Measurements from ENCODE around the gene ARPC4. TPM values are rescaled to one million over a fixed set of nuclear protein-coding genes. Genes with fewer than 3 reads are reported as not detected.
A peak's percentile ranks its signal among the peaks of the same experiment; 100 is the strongest.

The ARPC4 gene
- 176 and 182 TPM in 2 replicates for total RNA-seq (2013; cell fraction: nucleolus; rRNA removed)
- 329 and 354 TPM in 2 replicates for total RNA-seq (2014; rRNA removed)
- 243 and 257 TPM in 2 replicates for total RNA-seq (2014; rRNA removed; fragmentation: Illumina TruSeq; extraction: Trizol)
- total RNA-seq (2021): 274 and 277 TPM in 2 replicates
- 159 TPM for polyA plus RNA-seq (2011; ENCODE audit: low read depth)
- polyA plus RNA-seq (2011; rRNA removed): 177 and 192 TPM in 2 replicates
- 168 and 237 TPM in 2 replicates for polyA plus RNA-seq (2011; cell fraction: cytosol; rRNA removed)
- 109 and 131 TPM in 2 replicates for polyA plus RNA-seq (2011; cell fraction: nucleus; rRNA removed)
- polyA plus RNA-seq (2012): 206 and 224 TPM in 2 replicates
- polyA plus RNA-seq (2014; fragmentation: Illumina TruSeq; extraction: Trizol): 260 and 266 TPM in 2 replicates
- polyA plus RNA-seq (2014; fragmentation: Nextera tagmentation; extraction: Ambion mirVana): 10 to 100 TPM; 42.0 to 55.9 TPM
- 293 and 302 TPM in 2 replicates for polyA plus RNA-seq (2014; rRNA removed)
- polyA plus RNA-seq (2016; fragmentation: Nextera tagmentation; extraction: Ambion mirVana): 100 to 1,000 TPM; 313 to 326 TPM
- 174 and 234 TPM in 2 replicates for polyA minus RNA-seq (2011; rRNA and poly(A)+ RNA removed)
- polyA minus RNA-seq (2011; cell fraction: cytosol; rRNA and poly(A)+ RNA removed): 133 and 141 TPM in 2 replicates
- polyA minus RNA-seq (2011; cell fraction: nucleus; rRNA and poly(A)+ RNA removed): 58.4 and 99.3 TPM in 2 replicates
- Bru-seq, nascent RNA: percentile 95 among the genes with signal in this experiment
- percentile 99 among the genes with signal in this experiment for BruChase-seq, experiment 1, labeled RNA remaining after a 6-hour chase
- percentile 99 among the genes with signal in this experiment for BruChase-seq, experiment 2, labeled RNA remaining after a 2-hour chase
- long read RNA-seq, experiment 1, transcript ARPC4-201 (6 exons, 2,582 nt): major isoform, 168 of 204 reads
- long read RNA-seq, experiment 1, partial matches to known transcripts: 26 of 204 reads
- long read RNA-seq, experiment 1, other reads (novel, unspliced or antisense): 8 of 204 reads
- long read RNA-seq, experiment 2, transcript ARPC4-201 (6 exons, 2,582 nt): major isoform, 340 of 382 reads
- long read RNA-seq, experiment 2, partial matches to known transcripts: 23 of 382 reads
- long read RNA-seq, experiment 2, other reads (novel, unspliced or antisense): 13 of 382 reads

DNA sequence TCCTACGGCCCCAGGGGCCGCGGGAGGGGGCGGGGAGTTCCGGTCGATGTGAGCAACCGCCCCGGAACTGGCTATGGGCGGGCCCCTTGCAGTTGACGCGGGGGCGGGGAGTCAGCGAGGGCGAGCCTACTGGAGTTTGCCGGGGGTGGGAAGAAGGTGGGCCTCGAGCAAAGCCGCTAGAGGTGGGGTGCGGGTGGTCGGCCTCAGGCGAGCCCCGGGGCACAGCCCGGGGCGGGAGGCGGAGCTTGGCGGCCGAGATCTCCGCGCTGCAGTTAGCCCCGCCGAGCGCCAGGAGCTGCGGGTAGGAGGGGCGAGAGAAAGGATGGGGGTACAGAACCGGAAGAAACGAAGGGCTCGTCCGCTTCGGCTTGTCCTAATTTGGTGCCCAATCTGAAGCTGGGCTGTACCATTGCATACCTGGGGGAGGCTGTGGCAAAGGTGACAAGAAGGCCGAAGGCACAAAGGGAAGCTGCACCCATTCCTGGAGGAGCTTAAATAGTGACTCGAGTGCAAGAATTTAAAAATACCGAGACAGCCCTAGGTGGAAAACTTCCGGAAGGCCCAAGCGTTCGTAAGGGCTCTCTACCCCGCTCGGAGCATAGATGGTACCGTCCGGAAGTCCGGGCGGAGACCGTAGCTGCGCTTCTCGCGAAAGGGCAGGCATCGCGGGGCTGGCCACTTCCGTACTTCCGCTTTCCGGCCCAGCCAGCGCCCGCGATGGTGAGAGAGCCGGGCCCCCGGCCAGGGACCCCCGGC, at the start of gene ARPC4, which contains the start of gene TADA3:
Gene ARPC4 (plus strand): TSS at position 678 of the 756 bp plus-strand sequence. CDS start 40 bp downstream, at position 718.
Gene TADA3 (minus strand): TSS at position 69 of the 756 bp plus-strand sequence. CDS start 1,007 bp downstream, outside the sequence.
- Histone ChIP-seq H3K36me3 (ENCODE audit: control insufficient read depth in 2 of 2, insufficient read depth in 2 of 2, low read length in 1 of 2) (peaks cover 10 to 20% of the 10 kb centered on the region in 2 experiments), H3K79me2 (ENCODE audit: control insufficient read depth, insufficient read depth, low read length) (peaks cover 66% of the 10 kb centered on the region), H3K27me3 (replicated peaks in 1 of 2; ENCODE audit: control insufficient read depth in 2 of 2, insufficient read depth in 2 of 2, low read length in 1 of 2) (no peaks in the 10 kb centered on the region), H4K20me1 (ENCODE audit: control insufficient read depth, insufficient read depth) (peaks cover 6% of the 10 kb centered on the region; the same call in 1 of the 2 replicates), H3K9ac (ENCODE audit: control insufficient read depth, insufficient read depth, low read length) (peak within 1 kb of the TSS; percentile 97), H3K9me3 (replicated peaks; ENCODE audit: control insufficient read depth, insufficient read depth, low read length) (no peaks in the 10 kb centered on the region), H3K27ac (ENCODE audit: control insufficient read depth, insufficient read depth) (peak within 1 kb of the TSS; percentile 99), H3K4me1 (ENCODE audit: control insufficient read depth, insufficient read depth, low read length) (peaks cover 14% of the 10 kb centered on the region), H3K4me2 (ENCODE audit: control insufficient read depth, insufficient read depth) (peak within 1 kb of the TSS; percentile 78), H3K4me3 (peak within 1 kb of the TSS; percentile 89), H2AFZ (ENCODE audit: control insufficient read depth, low read depth, low read length) (peak within 1 kb of the TSS; percentile 94)
- in situ Hi-C loops (cut with MboI) (no loop called here), intact Hi-C loops (cut with micrococcal nuclease; ENCODE audit: unreplicated experiment) (loop anchor here (1.0 to 5.0 kb wide), 4 partner anchors 42 to 140 kb away; partner anchors contain the start of genes BRPF1 and CRELD1)
- no TSS peak for BruUV-seq (replicated peaks)
- peak; percentile 92 for DNase-seq (ENCODE audit: low read depth, low spot score)
- WGBS (ENCODE audit: insufficient coverage, insufficient replicate concordance, low lambda C conversion rate, missing lambda C conversion rate): under 1% methylated on average over 59 of the region's 65 CpGs
- FAIRE-seq: peak; percentile 97
- ChIA-PET RAD21 (ENCODE audit: unreplicated experiment) (interaction anchor here (0.6 to 1.4 kb wide), 12 partner anchors 10 to 333 kb away, joined by 3 to 10 read pairs (median 4); partner anchors contain the start of genes BRPF1, CRELD1, FANCD2 and OGG1), CTCF (interaction anchor here (0.6 to 1.6 kb wide), 10 partner anchors 11 to 398 kb away, joined by 3 to 6 read pairs (median 4); partner anchors contain the start of genes MTMR14 and OGG1), POLR2A (interaction anchor here (0.5 to 2.0 kb wide), 14 partner anchors 11 to 430 kb away, joined by 3 to 20 read pairs (median 6); partner anchors contain the start of genes BRPF1, JAGN1, MTMR14 and OGG1), SMC1A (ENCODE audit: uncharacterized antibody, unreplicated experiment) (interaction anchor here (0.6 to 1.8 kb wide), 7 partner anchors 21 to 1851 kb away, joined by 3 to 11 read pairs (median 3); partner anchors contain the start of genes JAGN1, OGG1 and VGLL4)
- ATAC-seq: peak; percentile 88
- TF ChIP-seq IKZF2 (IDR thresholded peaks at IDR 0.05): no peak; a peak in 1 of 4 replicates
- TF ChIP-seq ZNF274 (IDR thresholded peaks at IDR 0.05; ENCODE audit: insufficient read depth, insufficient read length): no peak
- TF ChIP-seq EGR1 (IDR thresholded peaks at IDR 0.05; ENCODE audit: borderline replicate concordance in 1 of 2, low read depth in 2 of 2, low read length in 2 of 2): peak in 1 of 2 experiments; percentile 97; a peak in 2 of 3 replicates
- TF ChIP-seq KLF5 (IDR thresholded peaks at IDR 0.05; ENCODE audit: partially characterized antibody): peak; percentile 100
- TF ChIP-seq SIX5 (IDR thresholded peaks at IDR 0.05; ENCODE audit: low read depth, low read length, severe bottlenecking): peak; percentile 47
- TF ChIP-seq E4F1 (IDR thresholded peaks at IDR 0.05; ENCODE audit: borderline replicate concordance, partially characterized antibody): peak; percentile 87
- TF ChIP-seq SUPT20H (IDR thresholded peaks at IDR 0.05; ENCODE audit: borderline replicate concordance, control insufficient read depth, low read depth, low read length): no peak
- peak; percentile 98 for TF ChIP-seq BHLHE40 (IDR thresholded peaks at IDR 0.05; ENCODE audit: borderline replicate concordance in 1 of 2, low read depth in 2 of 2, low read length in 1 of 2)
- peak; percentile 73 for TF ChIP-seq YY1 (IDR thresholded peaks at IDR 0.05; ENCODE audit: low read depth, low read length)
- TF ChIP-seq MEF2A (IDR thresholded peaks at IDR 0.05; ENCODE audit: insufficient read depth, low read depth, low read length): 0 out of 2 replicates have a peak, but pooled peaks have one; percentile 28
- TF ChIP-seq BCLAF1 (IDR thresholded peaks at IDR 0.05): peak; percentile 98
